ENCODE measurements around the gene DHPS. TPM values are rescaled to one million over a fixed set of nuclear protein-coding genes. Genes with fewer than 3 reads are reported as not detected.
A peak's percentile ranks its signal among the peaks of the same experiment; 100 is the strongest.
"Not testable (repeated sequence)": the region's sequence is repeated elsewhere in the genome, so short reads cannot be mapped to it uniquely, and the experiment has no call there.

DHPS gene
- total RNA-seq, 1 experiment from 2014 or later, result 150 TPM

DNA sequence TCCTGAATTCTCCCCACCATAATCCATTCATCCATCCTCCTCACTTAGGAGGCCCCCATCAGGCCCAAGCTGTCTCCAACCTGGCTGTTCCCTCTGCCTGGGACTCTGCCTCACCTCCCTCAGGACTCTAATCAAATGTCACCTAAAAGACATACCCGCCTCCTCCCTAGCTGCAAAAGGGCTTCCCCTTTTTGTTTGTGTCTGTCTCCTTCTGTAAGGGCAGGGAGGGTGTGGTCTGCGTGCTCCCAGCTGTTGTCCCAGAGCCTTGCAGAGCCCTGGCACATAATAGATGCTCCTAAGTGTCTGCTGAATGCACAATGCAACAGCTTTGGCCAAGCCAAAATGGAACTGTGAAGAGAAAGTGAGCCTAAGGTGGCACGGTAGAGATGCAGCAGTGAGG is 48.4 kb upstream of the DHPS start:
- no peak overlapping the region for H3K4me3 ChIP-seq (ENCODE audit: low read length)
- ChIA-PET POLR2A (ENCODE audit: unreplicated experiment) (no interaction called here), CTCF (no interaction called here)
- H3F3A ChIP-seq (ENCODE audit: low read length, unreplicated experiment), result peaks cover 10% of the 10 kb centered on the region
- TF ChIP-seq EZH2 (IDR thresholded peaks at IDR 0.05; ENCODE audit: low read length, unreplicated experiment), result no peak
- TF ChIP-seq, protein P1, sequence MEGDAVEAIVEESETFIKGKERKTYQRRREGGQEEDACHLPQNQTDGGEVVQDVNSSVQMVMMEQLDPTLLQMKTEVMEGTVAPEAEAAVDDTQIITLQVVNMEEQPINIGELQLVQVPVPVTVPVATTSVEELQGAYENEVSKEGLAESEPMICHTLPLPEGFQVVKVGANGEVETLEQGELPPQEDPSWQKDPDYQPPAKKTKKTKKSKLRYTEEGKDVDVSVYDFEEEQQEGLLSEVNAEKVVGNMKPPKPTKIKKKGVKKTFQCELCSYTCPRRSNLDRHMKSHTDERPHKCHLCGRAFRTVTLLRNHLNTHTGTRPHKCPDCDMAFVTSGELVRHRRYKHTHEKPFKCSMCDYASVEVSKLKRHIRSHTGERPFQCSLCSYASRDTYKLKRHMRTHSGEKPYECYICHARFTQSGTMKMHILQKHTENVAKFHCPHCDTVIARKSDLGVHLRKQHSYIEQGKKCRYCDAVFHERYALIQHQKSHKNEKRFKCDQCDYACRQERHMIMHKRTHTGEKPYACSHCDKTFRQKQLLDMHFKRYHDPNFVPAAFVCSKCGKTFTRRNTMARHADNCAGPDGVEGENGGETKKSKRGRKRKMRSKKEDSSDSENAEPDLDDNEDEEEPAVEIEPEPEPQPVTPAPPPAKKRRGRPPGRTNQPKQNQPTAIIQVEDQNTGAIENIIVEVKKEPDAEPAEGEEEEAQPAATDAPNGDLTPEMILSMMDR (conservative IDR thresholded peaks at IDR 0.05; ENCODE audit: low read depth, low read length), result no peak
- no peak for TF ChIP-seq EZH2phosphoT487 (IDR thresholded peaks at IDR 0.05; ENCODE audit: borderline replicate concordance, low read length)
- no TSS peak for BruUV-seq (replicated peaks)
- no peak overlapping the region for H3K9ac ChIP-seq (ENCODE audit: low read length)
- intact Hi-C loops (cut with micrococcal nuclease), result no loop called here
- H2AFZ ChIP-seq (ENCODE audit: low read length), result no peak overlapping the region
- H3K27me3 ChIP-seq (ENCODE audit: low read length), result no peaks in the 10 kb centered on the region
- peaks cover 53% of the 10 kb centered on the region for H3K79me2 ChIP-seq (ENCODE audit: low read length)
- H4K20me1 ChIP-seq (ENCODE audit: low read length), result peaks cover 26% of the 10 kb centered on the region
- H3K36me3 ChIP-seq (ENCODE audit: low read depth, low read length), result peaks cover 39% of the 10 kb centered on the region
- no peaks in the 10 kb centered on the region for H3K9me2 ChIP-seq (replicated peaks; ENCODE audit: low read length)
- no peak overlapping the region for H3K4me2 ChIP-seq (ENCODE audit: low read length)
- no peak overlapping the region for H3K27ac ChIP-seq (ENCODE audit: low read length)
- H3K4me1 ChIP-seq (ENCODE audit: insufficient read depth, low read length), result peaks cover 14% of the 10 kb centered on the region
- no peaks in the 10 kb centered on the region for H3K9me3 ChIP-seq (ENCODE audit: low read length)
- DNase-seq (no peak), ATAC-seq (no peak)

- intact Hi-C loops (cut with micrococcal nuclease), result no loop called here
- POLR2A ChIA-PET (ENCODE audit: unreplicated experiment), result no interaction called here
- H3K9me2 ChIP-seq (replicated peaks; ENCODE audit: low read length), result no peaks in the 10 kb centered on the region
- H3K4me1 ChIP-seq (ENCODE audit: insufficient read depth, low read length), result peaks cover 21% of the 10 kb centered on the region
- H4K20me1 ChIP-seq (ENCODE audit: low read length), result peaks cover 14% of the 10 kb centered on the region
- ATAC-seq (peak; percentile 6; the same call in 1 of the 2 replicates), DNase-seq (no peak)
- H3K36me3 ChIP-seq (ENCODE audit: low read depth, low read length), result peaks cover 39% of the 10 kb centered on the region
- H3K9me3 ChIP-seq (ENCODE audit: low read length), result no peaks in the 10 kb centered on the region
- no TSS peak for BruUV-seq (replicated peaks)
- no peak overlapping the region for H3K27ac ChIP-seq (ENCODE audit: low read length)
- no peak overlapping the region for H3K4me3 ChIP-seq (ENCODE audit: low read length)
- H3K9ac ChIP-seq (ENCODE audit: low read length), result no peak overlapping the region
- CTCF ChIA-PET, result no interaction called here
- no peak overlapping the region for H3K4me2 ChIP-seq (ENCODE audit: low read length)
- peaks cover 51% of the 10 kb centered on the region for H3K79me2 ChIP-seq (ENCODE audit: low read length)
- H2AFZ ChIP-seq (ENCODE audit: low read length), result no peak overlapping the region
- H3K27me3 ChIP-seq (ENCODE audit: low read length), result no peaks in the 10 kb centered on the region
- peaks cover 10% of the 10 kb centered on the region for H3F3A ChIP-seq (ENCODE audit: low read length, unreplicated experiment)
- no peak for TF ChIP-seq EZH2phosphoT487 (IDR thresholded peaks at IDR 0.05; ENCODE audit: borderline replicate concordance, low read length)
- TF ChIP-seq EZH2 (IDR thresholded peaks at IDR 0.05; ENCODE audit: low read length, unreplicated experiment), result no peak
- TF ChIP-seq, protein P1 (conservative IDR thresholded peaks at IDR 0.05; ENCODE audit: low read depth, low read length), result no peak
Observed at GRCh38 chr19:12727745-12728433, 46.2 kb upstream of the DHPS start.

DNA sequence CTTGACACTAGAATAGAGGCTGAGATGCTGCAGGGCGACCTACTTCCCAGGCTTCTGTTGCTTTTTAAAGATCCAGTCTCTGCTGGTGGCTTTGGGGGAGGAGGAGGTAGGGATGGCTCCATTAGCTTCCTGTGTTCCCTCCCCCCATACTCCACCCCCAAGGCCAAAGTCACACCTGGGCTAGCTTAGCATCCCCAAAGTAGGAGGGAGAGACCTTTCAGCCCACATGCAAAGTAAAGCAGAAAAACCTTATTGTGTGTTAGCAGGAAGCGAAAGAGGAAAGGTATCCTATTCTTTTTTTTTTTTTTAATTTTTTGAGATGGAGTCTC is 45.3 kb upstream of the DHPS start:
- no peaks in the 10 kb centered on the region for H3K9me3 ChIP-seq (ENCODE audit: low read length)
- CTCF ChIA-PET, result interaction anchor here (0.7 kb wide), 1 partner anchor 31 kb away, joined by 7 read pairs; no protein-coding TSS in a partner anchor
- peaks cover 35% of the 10 kb centered on the region for H3K36me3 ChIP-seq (ENCODE audit: low read depth, low read length)
- intact Hi-C loops (cut with micrococcal nuclease), result no loop called here
- no peak for ATAC-seq
- H4K20me1 ChIP-seq (ENCODE audit: low read length), result peaks cover 6% of the 10 kb centered on the region; the same call in 1 of the 2 replicates
- H2AFZ ChIP-seq (ENCODE audit: low read length), result no peak overlapping the region
- no peaks in the 10 kb centered on the region for H3K27me3 ChIP-seq (ENCODE audit: low read length)
- no peak overlapping the region for H3K4me3 ChIP-seq (ENCODE audit: low read length)
- H3K4me1 ChIP-seq (ENCODE audit: insufficient read depth, low read length), result peaks cover 13% of the 10 kb centered on the region; the same call in 1 of the 2 replicates
- peaks cover 10% of the 10 kb centered on the region for H3F3A ChIP-seq (ENCODE audit: low read length, unreplicated experiment)
- no peaks in the 10 kb centered on the region for H3K9me2 ChIP-seq (replicated peaks; ENCODE audit: low read length)
- no peak for DNase-seq
- POLR2A ChIA-PET (ENCODE audit: unreplicated experiment), result no interaction called here
- BruUV-seq (replicated peaks), result no TSS peak
- H3K79me2 ChIP-seq (ENCODE audit: low read length), result peaks cover 48% of the 10 kb centered on the region
- no peak overlapping the region for H3K27ac ChIP-seq (ENCODE audit: low read length)
- no peak overlapping the region for H3K9ac ChIP-seq (ENCODE audit: low read length)
- TF ChIP-seq EZH2 (IDR thresholded peaks at IDR 0.05; ENCODE audit: low read length, unreplicated experiment) (no peak), EZH2phosphoT487 (IDR thresholded peaks at IDR 0.05; ENCODE audit: borderline replicate concordance, low read length) (no peak)
- TF ChIP-seq, protein P1 (conservative IDR thresholded peaks at IDR 0.05; ENCODE audit: low read depth, low read length), result no peak
- no peak overlapping the region for H3K4me2 ChIP-seq (ENCODE audit: low read length)

- BruUV-seq (replicated peaks); DNase-seq; H2AFZ ChIP-seq (ENCODE audit: low read length); H4K20me1 ChIP-seq (ENCODE audit: low read length); H3K9me3 ChIP-seq (ENCODE audit: low read length); intact Hi-C loops (cut with micrococcal nuclease); H3K9me2 ChIP-seq (replicated peaks; ENCODE audit: low read length); ATAC-seq; H3K4me2 ChIP-seq (ENCODE audit: low read length); H3K9ac ChIP-seq (ENCODE audit: low read length); POLR2A ChIA-PET (ENCODE audit: unreplicated experiment); H3K4me3 ChIP-seq (ENCODE audit: low read length); H3K27me3 ChIP-seq (ENCODE audit: low read length); H3K27ac ChIP-seq (ENCODE audit: low read length): not testable (repeated sequence)
- Histone ChIP-seq H3K79me2 (ENCODE audit: low read length) (peaks cover 48% of the 10 kb centered on the region), H3K4me1 (ENCODE audit: insufficient read depth, low read length) (peaks cover 13% of the 10 kb centered on the region; the same call in 1 of the 2 replicates), H3F3A (ENCODE audit: low read length, unreplicated experiment) (peaks cover 10% of the 10 kb centered on the region), H3K36me3 (ENCODE audit: low read depth, low read length) (peaks cover 24% of the 10 kb centered on the region)
- CTCF ChIA-PET, result interaction anchor here (0.6 kb wide), 1 partner anchor 10 kb away, joined by 3 read pairs; no protein-coding TSS in a partner anchor
Observed at GRCh38 chr19:12725612-12726011, 43.9 kb upstream of the DHPS start.
